Umbilical cord (tissue), 2 donors: ENCODE measurements around the gene KCTD5. TPM values are rescaled to one million over a fixed set of nuclear protein-coding genes. Genes with fewer than 3 reads are reported as not detected.
A peak's percentile ranks its signal among the peaks of the same experiment; 100 is the strongest.
"Not testable (repeated sequence)": the region's sequence is repeated elsewhere in the genome, so short reads cannot be mapped to it uniquely, and the experiment has no call there.

Experiments
- DNase-seq: peaks from one replicate; pipeline ENCODE4 v3.0.0-alpha.2; 2015; ENCODE audit warnings: low spot score
- total RNA-seq: library from RNA; depleted of rRNA; stranded (reverse); fragments of >200 nt; gene quantifications from one replicate; pipeline ENCODE4 v1.2.3, GENCODE V29; 2014; ENCODE audit warnings: low replicate concordance; ENCODE audit not compliant: insufficient read depth

Gene KCTD5
- total RNA-seq, 1 donor from 2014 or later, result 9.6 TPM

DNA sequence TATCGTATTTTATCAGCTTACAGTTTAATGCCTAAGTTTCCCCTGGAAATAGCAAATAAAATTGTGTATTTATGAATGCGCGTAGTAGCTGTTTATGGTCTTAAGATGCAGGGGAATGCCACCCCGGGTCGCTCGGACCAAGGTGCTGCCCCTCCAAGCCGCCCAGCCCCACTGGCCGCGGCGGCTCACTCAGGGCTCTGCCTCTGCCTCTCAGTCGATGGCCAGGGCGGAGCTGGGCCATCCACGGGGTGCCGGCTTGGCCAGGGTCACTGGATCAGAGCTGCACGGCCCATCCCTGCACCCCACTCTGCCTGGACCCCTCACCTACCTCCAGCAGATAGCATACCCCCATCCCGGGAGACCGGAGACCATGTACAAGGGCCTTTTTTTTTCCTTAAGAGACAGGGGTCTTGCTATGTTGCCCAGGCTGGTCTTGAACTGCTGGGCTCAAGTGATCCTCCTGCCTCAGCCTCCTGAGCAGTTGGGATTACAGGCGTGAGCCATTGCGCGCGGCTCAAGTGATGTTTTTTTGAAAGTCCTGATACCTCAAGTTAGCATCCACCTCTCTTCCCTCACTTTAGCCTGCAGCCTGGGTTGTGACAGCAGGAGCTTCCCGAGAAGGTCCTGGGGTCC, 26.7 kb downstream of the KCTD5 start:
- no peak for DNase-seq

DNA sequence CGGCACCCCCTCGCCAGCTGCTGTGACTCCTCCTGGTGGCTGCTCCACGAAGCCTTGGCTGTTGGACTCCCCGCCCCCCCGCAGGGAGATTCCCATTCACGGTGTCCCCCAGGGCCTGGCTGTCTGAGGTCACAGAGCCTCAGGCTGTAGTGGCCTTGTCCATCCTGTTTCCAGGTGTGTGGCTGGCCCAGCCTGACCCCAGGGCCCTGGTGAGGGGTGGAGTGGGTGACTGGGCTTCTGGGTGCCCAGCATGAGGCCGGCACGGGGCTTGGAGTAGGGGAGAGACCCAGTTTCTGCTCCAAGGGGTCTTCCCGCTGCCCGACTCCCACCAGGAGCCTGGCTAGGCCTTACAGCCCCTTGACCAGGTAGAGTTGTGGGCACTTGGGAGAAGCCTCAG, 27.3 kb downstream of the KCTD5 start:
- no peak for DNase-seq

DNA sequence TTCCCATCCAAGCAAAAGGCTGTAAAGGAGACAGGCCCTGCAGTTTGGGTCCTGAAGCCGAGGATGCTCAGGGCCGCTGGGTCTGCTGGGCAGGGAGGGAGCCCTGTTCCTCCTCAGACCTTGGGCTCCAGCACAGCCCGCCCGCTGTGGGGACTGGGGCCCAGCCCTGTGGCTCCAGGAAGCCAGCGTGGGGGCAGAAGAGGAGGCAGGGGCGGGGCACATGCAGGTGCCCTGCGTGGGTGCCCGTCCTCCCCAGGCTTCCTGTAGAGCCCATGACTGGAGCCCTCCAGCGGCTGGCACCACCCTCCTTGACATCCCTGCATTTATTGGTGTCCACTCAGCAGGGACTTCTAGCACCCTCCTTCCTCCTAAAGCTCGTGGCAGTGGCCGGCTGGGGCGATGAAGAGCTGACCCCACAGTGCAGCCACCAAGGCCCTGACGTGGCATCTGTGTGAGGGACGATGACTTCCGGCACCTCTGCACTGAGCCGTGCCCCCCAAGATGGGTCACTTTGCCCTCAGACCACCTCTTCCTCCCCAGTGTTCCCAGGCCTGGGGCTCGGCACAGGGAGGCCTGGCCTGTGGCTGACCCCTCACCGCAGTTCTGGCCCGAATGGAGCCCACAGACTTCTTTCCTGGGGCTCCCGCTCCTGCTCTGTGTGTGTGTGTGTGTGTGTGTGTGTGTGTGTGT, 27.8 kb downstream of the KCTD5 start:
- DNase-seq, result no peak

DNA sequence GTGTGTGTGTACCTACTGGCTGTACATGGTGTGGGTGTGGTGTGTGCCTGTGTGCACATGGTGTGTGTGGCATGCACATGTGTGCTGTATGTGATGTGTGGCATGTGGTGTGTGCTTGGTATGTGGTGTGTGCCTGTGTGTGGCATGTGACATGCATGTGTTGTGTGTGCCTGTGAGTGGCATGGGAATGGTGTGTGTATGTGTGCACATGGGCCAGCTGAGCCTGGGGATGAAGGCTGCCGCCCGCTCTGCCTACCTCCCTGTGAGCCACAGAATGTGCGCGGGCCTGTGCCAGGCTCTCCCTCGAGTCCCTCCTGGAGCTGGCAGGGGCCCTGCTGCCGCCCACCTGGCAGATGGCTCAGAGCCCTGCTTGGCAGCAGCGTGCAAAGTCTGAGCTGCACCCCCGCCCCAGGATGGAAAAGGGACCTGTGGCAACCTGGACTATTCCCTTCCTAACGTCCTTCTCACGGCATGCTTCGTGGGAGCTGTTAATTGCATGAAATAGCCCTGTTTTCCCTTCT, 28.4 kb downstream of the KCTD5 start:
- no peak for DNase-seq

DNA sequence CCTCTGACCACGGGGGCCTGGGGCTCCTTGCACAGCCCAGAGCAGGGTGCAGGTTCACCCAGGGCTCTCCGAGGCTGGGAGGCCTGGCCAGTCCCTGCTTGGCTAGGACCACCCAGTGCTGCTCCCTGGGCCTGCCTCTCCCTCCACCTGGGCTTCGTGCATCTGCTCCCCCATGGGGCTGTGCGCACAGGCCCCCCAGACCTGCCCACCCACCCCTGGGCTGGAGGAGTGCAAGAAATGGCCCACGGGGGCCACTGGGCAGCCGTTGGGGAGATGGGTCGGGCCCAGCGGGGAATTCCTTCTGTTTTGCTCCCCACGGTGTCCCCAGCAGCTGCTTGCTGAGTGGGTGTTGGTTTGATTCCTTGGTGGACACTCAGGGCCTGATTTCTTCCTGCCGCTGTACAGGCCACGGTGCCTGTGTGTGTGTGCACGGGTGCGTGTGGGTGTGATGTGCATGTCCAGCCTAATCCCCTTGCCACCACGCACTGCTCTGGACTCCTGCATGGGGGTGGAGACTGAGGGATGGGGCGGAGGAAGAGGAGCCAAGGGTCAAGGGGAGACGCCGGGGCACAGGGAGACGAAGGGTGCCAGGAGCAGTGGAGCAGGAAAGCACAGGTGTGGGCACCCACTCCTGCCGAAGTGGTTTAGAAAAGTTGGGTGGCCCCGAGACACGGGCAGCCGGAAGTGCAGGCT, 29.2 kb downstream of the KCTD5 start:
- no peak for DNase-seq

DNA sequence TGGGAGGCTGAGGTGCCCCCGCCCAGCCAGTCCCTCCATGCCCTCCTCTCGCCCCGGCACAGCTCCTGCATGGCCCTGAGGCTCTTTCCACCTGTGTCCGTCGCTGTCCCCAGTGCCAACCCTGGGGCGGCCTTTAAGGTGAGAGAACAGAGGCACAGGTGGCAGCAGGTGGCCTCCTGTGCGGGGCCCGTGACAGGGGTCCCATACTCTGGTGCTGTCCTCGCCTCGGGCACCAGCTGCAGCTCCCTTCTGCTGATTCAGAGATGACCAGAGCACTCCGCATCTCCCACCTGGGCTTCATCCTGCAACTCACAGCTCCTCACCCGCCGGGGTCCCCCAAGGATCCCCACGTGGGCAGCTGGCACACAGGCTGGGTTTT, 29.7 kb downstream of the KCTD5 start:
- DNase-seq, result no peak

DNA sequence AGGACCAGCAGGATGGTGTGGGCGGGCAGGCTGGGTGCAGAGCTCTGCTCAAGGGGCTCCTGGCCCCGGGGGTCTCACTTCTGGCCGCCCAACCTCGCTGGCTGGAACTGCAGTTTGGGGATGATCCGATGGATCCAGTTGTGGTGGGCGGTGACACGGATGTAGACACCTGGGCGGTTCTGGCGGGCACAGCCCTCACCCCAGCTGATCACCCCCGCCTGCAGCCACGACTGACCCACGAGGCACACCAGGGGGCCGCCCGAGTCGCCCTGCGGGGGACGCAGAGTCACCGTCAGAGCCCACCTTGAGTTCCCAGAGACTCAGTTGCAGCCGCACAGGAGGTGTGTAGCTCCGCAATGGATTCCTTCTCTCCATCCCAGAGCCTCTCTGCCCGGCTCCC, 30.2 kb downstream of the KCTD5 start:
- DNase-seq, result no peak

DNA sequence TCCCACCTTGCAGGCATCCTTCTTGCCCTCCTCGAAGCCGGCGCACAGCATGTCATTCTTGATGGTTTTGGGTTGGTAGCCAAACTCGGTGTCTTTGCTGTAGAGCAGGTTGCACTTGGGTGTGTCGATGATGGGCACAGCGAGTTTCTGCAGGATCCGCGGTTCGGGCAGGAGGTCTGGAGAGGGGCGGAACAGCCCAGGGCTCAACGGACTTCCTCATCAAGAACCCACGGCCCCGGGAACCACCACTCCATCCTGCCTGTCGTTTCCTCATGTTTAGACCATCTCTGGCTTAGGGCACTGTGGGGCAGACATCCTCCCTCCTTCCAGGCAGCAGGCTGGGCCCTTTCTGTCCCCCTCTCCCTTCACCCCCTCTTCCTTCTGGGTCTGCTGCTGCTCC, 31.2 kb downstream of the KCTD5 start:
- no peak for DNase-seq

DNA sequence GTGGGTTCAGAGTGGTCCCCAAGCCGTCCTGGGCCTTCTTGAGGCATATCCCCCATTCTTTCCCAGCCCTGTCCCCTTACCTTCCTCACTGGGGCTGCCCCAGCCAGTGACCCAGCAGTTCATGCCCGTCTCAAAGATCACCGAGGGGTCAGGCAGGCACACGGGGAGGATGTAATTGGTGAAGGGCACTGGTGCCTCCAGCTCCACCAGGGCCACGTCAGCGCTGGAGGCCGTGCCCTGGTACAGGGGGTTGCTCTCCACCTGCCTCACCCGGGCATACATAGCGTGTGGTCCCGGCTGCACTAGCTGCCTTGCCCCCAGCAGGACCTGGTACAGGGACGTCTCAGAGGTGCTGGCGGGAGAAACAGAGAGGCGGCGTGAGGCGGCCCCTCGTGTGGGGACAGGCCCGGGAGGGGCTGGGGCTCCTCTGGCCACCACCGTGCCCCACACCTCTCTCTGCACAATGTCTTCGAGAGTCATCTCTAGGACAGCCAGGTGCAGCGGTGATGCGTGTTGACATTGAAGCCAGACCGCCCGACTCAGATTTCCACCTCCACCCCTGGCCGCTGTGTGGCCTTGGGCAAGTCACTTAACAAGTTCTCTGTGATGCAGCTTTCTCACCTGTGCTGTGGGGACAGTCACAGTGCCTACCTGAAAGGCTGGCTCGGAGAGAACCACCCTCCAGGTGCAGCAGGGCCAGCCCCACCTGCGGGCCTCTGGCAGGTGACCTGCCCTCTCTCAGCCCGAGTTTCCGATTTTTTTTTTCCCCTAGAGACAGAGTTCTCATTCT, 31.9 kb downstream of the KCTD5 start:
- DNase-seq, result no peak

DNA sequence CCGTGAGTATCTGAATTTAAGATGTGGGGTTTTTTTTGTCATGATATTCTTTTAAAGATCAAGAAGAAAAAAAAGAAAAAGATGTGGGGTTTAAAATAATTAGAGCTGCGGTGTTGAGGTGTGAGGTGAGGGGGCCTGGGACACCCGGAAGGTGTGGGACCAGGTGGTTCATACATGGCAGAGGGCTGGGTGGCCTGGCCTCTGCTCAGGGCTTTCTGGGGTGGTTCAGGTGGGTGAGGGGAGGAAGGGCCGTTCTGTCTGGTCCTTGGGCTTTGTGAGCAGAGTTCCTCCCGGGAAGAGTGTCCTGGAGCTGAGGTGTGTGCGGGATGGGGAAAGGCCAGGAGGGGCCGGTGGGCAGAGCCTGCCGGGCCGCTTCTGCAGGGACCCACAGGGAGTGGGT, 32.7 kb downstream of the KCTD5 start:
- no peak for DNase-seq

DNA sequence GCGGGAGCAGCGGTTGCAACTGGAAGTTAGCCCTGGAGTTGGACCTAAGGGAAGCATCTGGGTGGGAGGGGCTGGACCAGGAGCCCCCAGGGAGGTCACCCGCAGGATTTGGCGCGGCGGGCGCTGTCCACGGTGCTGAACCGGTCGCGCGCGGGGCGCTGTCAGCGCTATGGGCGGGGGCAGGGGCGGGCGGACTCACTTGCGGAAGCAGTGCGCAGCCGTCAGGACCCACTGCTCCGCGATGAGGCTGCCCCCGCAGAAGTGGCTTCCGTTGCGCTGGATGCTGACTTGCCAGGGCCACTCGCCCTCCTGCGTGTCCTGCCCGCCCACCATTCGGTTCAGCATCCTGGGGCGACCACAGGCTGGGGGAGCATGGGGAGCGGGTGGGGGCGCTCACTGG, 33.2 kb downstream of the KCTD5 start:
- peak; percentile 38 for DNase-seq

DNA sequence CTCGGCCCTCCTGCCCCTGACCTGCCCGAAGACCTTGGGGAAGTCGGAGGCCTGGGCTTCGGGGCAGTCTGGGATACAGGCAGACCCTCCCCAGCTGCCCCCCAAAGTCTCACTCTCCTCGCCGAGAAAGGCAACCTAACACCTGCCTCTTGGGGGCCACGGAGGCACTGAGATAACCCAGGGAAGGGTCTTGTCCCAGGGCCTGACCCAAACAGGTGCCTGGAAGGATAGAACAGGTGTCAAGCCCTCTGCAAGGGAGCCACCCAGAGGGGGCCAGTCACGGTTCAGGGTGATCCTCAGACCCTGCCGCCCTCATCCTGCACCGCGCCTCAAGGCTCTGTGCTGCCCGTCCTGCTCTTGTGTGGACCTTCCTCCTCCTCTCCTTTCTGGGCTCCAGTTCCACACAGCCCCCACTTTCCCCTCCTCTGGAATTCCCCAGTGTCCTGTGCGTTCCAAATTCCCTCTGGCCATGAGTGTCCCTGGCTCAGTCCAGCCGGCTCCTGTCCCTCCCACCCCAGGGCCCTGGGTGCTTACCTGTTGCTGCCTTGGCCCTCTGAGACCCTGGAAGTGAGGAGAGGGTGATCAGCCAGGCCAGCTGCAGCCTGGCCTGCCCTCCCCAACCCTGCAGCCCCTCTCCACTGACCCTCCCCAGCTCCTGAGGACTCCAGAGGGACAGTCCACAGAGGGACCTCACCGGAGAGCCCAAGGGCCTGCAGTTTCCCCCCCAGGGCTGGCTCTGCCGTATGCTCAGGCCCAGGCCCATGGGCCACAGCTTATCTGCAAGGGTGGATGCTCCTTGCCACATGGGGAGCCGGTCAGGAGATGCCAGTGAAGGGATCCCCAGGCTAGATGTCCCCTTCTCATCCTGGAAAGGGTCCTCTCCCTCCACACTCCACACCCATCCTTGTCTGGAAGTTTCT, 33.9 kb downstream of the KCTD5 start:
- DNase-seq, result no peak

DNA sequence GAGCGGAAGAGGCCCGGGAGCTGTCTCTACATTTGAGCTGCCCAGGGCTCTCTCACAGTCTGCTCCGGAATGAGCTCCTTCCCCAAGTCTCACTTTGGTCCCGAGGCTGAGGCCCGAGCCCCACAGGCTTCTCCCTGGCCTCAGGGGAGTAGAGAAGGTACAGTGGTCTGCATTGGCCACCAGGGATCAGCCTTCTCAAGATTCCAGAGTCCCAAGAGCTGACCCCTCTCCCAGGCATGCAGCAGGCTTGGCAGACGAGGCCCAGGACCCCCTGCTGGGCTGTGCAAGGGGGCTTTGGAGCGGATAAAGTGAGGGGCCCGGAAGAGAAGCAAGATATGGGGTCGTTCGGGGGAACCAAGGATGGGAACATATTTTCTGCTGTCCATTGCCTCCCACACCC, 34.6 kb downstream of the KCTD5 start:
- DNase-seq, result no peak

DNA sequence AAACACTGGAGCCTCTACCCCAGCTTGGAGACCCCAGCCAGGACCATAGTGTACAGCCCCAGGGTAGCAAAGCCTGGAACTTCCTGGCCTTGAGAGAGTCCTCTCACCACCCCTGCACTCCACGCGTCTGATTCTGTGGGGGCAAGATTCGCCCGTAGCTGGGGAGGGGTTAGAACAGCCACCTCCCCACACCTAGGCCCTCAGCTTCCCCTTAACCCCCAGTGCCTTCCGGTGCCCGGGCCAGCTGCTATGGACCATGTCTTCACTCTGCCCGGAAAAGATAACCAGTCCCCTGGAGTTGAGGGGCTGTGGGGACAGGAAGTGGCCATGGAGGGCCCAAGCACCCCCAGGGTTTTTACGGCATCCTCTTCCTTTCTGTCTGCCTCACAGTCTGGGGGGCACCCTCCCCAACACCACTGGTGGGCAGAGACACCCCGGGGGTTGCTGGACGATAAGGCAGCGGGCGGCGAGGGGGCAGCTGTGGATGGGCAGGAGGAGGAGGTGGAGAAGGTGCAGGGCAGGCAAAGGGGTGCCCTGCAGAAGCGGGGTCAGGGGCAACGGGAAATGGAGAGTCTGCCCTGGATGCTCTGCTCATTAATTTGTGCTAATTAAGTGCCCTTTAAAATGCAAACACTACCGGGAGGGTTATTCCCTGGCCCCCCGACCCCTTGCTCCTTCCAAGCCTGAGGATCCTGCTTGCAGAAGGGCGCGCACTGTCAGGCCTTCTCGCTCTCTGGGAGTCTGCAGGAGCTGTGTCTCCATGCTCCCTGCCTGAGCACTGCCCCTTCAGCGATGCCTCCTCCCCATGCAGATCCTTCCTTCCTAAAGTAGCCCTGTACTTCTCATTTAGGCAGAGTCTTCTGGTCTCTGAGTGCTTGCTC, 35.3 kb downstream of the KCTD5 start:
- DNase-seq, result no peak

DNA sequence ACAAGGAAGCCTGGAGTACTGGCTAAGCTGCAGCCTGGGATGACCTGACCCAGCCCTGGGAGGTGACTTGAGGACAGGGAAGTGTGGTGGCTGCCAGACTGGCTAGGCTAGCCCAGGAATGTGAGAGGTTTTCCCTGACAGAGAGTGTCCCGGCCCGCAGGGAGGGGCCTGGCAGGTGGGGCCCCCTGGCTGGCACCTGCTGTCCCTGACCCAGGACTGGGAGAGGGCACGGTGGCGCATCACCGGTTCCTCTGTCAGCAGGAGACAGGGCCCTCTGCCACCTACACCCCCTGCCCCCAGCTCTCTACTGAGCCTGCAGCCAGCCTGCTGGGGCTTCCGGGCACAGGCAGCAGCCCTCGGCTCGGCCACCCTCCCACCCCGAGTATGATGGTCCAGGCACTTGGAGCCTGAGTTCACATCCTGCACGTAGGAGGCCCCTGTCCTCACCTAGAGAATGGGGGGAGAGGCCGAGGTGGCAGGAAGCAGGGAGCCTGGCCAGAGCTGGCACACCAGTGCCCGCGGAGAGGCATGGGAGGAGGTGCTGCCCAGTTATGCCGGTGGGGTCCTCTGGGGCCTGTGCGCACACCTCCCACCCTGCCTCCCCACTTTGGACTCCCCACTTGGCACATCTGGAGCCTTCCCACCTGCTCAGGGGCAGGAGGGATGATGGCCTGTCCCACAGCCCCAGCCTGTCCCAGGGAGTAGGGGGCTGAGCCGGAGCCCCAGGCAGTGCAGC, 37.2 kb downstream of the KCTD5 start:
- no peak for DNase-seq

DNA sequence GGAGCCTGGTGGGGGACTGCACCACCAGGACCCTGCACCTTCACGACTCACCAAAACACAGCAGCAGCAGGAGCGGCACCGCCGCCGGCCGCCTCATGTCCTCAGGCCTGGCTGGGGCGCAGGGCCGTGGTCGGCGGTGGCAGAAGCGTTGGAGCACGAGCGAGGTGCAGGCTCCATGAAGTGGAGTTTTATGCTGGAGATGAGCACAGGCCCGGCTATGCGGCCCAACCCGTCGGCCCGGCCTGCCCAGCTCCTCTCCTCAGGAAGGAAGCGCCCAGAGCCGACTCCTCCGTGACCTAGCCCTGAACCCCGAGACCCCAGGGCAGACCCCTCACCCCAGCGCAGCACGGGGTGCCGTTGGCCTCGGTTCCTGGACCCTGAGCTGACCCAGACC, 37.7 kb downstream of the KCTD5 start, which contains the start of gene PRSS27:
TSS of gene PRSS27 (minus strand) at position 161 of the 394 bp plus-strand sequence. CDS start at position 97, 64 bp downstream.
- peak; percentile 13 for DNase-seq

DNA sequence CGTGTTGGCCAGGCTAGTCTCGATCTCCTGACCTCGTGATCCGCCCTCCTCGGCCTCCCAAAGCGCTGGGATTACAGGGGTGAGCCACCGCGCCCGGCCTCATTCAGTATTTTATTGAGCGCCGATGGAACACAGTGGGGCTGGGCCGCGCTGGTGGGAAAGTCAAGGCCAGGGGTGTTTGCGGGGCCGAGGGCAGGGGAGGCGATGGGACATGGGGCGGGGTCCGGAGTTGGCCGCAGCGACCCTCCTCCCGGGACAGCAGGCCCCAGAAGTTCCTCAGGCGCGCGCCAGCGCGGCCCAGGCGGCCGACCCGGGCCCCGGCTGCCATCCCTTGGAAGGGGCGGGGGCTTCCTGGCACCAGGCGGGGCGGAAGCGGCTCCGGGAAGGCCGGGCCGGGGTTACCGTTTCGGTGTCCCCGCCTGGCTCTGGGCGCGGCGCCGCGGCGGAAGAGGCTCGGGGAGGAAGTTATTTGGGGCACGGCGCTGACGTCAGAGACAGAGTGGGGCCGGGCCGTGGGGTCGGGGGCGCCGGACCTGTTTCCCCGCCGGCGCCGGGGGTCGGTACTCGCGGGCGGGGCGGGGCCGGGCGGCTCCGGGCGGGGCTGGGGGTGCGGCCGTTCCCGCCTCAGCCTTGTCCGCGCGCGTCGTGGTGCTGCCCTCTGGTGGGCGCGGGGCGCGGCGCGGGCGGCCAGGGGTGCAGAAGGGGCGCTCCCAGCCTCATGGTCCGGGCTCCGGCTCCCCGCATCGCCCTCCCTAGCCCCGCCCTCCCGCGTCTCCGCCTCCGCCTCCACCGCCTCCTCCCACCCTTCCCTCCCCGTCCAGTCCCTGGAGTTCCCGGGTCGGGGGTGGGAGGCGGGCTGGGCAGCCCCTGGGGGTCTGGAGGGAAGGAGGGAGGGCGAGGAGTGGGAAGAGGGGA, 38.7 kb downstream of the KCTD5 start:
- DNase-seq, result peak; percentile 76

DNA sequence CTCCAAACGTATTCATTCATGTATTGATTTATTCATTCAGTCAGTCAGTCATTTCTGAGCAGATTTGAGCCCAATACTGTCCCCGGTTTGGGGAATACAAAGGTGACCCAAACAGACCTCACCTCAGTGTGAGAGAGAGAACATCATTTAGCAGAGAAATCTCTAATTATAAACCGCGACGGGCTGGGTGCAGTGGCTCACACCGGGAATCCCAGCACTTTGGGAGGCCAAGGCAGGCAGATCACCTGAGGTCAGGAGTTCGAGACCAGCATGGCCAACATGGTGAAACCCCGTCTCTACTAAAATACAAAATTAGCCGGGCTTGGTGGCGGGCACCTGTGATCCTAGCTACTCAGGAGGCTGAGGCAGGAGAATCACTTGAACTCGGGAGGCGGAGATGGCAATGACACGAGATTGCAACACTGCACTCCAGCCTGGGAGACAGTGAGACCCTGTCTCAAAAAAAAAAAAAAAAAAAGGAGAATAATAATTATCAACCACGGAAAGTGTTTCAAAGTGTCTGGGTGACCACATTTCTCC, 39.4 kb downstream of the KCTD5 start:
- not testable (repeated sequence) for DNase-seq
